HG03565 (cell line): ENCODE results near the gene CD244.
A peak's percentile ranks its signal among the peaks of the same experiment; 100 is the strongest.
"Not testable (repeated sequence)": the region's sequence is repeated elsewhere in the genome, so short reads cannot be mapped to it uniquely, and the experiment has no call there.

ENCODE experiments used
- ATAC-seq: cut with Tn5 transposase; IDR thresholded peaks from one replicate; pipeline ENCODE4 v1.9.1; 2021; ENCODE audit warnings: mild to moderate bottlenecking, moderate library complexity; ENCODE audit not compliant: unreplicated experiment

CD244 gene

DNA sequence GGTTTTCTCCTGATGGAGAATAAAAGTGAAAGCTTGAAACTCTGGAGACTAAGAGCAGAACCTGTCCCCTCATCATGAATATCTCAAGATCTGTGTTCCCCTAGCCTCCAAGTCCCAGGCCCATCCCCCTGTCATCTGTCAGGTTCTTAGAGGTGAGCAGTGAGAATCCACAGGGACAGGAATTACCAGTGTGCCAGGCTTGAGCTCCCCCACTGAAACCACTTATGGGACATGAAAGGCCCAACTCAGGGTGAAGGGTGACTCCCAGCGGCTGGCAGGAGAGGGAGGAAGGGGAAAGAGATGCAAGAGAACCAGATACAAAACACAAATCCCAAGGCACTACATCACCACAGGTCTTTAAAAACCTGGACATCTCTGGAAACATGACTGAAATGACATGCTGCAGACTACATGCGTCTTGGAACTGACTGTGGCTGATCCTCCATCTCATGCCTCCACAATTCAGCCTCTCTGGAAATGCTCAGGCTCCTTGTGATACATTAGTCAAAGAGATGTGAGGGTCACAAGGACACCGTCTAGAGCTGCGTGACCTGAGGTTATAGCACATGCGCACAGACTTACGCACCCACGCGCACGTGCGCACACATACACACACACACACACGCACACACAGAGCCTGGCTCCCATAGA, 73.5 kb downstream of the CD244 start:
- ATAC-seq, result peak; percentile 19

DNA sequence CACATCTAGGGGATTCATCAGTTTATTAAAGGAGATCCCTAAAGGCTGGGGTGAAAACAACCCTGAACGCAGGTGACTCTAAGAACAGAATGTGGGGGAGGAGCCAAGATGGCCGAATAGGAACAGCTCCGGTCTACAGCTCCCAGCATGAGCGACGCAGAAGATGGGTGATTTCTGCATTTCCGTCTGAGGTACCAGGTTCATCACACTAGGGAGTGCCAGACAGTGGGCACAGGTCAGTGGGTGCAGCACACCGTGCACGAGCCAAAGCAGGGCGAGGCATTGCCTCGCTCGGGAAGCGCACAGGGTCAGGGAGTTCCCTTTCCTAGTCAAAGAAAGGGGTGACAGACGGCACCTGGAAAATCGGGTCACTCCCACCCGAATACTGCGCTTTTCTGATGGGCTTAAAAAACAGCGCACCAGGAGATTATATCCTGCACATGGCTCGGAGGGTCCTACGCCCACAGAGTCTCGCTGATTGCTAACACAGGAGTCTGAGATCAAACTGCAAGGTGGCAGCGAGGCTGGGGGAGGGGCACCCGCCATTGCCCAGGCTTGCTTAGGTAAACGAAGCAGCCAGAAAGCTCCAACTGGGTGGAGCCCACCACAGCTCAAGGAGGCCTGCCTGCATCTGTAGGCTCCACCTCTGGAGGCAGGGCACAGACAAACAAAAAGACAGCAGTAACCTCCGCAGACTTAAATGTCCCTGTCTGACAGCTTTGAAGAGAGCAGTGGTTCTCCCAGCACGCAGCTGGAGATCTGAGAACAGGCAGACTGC, 79.5 kb downstream of the CD244 start:
- ATAC-seq, result not testable (repeated sequence)

DNA sequence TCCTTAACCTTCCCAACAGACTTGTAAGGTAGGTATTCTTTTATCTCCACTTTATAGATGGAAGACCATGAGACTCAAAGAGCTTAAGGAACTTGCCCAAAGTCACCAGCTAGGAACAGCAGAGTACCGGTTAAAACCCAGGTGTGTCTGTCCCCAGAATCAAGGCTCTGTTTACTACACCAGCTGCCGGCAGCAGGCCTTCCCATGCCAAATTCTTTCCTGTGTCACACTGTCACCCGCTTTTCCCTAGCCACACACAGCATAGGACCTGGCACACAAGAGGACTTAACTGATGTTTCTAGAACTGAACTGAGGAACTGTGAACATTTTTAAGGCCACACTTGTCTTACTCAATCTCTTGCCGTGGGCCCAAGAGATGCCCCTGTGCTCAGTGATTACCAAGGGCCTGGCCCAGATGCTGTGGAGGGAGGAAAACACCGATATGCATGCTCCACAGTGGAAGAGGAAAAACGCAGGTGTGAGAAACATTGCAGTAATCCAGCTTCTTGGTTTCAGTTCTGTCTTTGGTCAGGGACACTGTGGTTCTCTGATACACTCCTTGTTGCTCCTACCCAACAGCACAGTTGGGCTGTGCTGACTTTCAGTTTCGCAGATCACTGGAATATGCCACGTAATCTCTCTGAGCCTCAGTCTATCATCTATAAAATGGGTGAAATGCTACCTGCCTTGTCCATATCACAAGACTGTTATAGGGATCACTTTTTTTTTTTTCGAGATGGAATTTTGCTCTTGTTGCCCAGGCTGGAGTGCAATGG, 80.6 kb downstream of the CD244 start:
- ATAC-seq, result peak; percentile 78

DNA sequence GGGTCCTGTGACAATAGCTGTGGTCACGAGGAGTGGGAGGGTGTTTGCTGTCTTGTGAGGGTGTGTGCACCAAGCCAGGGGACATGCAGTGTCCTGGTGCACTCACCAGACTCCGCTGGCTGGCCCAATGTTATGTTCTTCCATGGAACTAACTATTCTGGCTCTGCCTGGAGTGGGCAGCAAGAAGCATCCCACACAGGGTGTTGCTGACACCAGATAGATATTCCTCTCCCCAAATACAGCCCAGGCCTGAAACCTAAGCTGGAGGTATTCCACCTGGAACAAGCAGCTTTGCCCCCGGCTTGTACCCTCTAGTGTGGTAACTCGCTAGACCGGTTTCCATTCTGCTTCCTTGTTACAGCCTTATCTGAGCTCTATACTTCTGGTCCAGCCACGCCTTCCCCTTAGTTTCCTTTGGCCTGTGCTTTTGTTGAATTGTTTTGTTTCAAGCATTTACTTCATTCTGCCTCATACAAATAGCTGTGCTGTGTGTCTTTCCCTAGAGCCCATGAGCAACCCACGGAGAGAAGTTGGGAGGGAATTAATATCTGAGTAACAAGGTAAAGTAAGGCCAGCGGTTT, 81.4 kb downstream of the CD244 start:
- ATAC-seq, result no peak

DNA sequence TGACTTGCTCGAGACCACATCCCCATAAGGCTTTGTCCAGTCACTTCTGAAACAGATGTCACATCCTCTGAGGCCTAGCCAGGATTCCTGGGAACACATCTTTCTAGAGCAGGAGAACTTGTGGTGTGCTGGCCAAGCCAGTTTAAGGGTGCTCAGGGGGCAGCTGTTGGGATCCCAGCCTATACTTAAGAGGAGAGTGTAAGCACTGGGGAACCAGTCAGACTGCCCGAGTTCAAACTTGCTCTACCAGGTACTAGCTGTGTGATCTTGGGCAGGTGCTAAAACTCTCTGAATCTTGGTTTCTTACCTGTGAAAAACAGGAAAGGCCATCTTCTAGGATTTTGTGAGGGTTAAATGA, 82.3 kb downstream of the CD244 start:
- ATAC-seq, result no peak
